GM12878 (cell line): ENCODE results near the gene FBXO27. TPM values are rescaled to one million over a fixed set of nuclear protein-coding genes. Genes with fewer than 3 reads are reported as not detected.

Experiments
- ATAC-seq: fragments of 200-7000 bp; cut with Tn5 transposase; 3 replicates; pipeline ENCODE4 v1.9.1; 2020; ENCODE audit warnings: mild to moderate bottlenecking, moderate library complexity
- BruUV-seq: library from RNA; stranded (reverse); fragments of 400-500 nt; replicated peaks from 2 replicates; lab custom pipeline; 2021; lab: Mats Ljungman, UMichigan
- CTCF ChIA-PET: fragments of 300-600 bp; sonication (Branson Sonifier 250); formaldehyde crosslinking; extraction: SDS; loops from one replicate; lab custom pipeline; 2021; ENCODE audit warnings: inconsistent platforms; lab: Yijun Ruan, JAX
- POLR2A ChIA-PET: fragments of 350-600 bp; formaldehyde crosslinking; extraction: SDS; loops from one replicate; lab custom pipeline; 2021; ENCODE audit warnings: inconsistent platforms; lab: Charles Lee
- RAD21 ChIA-PET: fragments of 300-600 bp; sonication (Branson Sonifier 250); formaldehyde crosslinking; loops from one replicate; lab custom pipeline; 2023; ENCODE audit warnings: antibody characterized with exemption; ENCODE audit not compliant: unreplicated experiment; lab: Charles Lee
- SMC1A ChIA-PET: fragments of 300-600 bp; sonication (Branson Sonifier 250); formaldehyde crosslinking; loops from one replicate; lab custom pipeline; 2023; ENCODE audit not compliant: unreplicated experiment, uncharacterized antibody; lab: Charles Lee
- DNase-seq: peaks from one replicate; pipeline ENCODE4 v3.0.0-alpha.2; 2011; ENCODE audit warnings: low read depth, low spot score
- FAIRE-seq: peaks from 3 replicates; lab custom pipeline; 2011; peaks lifted over from hg19 to GRCh38; lab: Jason Lieb, UNC
- H2AFZ ChIP-seq: 2 replicates; pipeline ENCODE4 v1.6.0; 2011; ENCODE audit warnings: low read depth, low read length, control low read depth; ENCODE audit not compliant: control insufficient read depth
- H3K27ac ChIP-seq: 2 replicates; pipeline ENCODE4 v1.5.1; 2011; ENCODE audit warnings: control low read depth; ENCODE audit not compliant: control insufficient read depth, insufficient read depth
- H3K27me3 ChIP-seq, 2 experiments: replicated peaks in 1 of 2; 2 replicates each; pipeline versions ENCODE4 v1.6.0 to v1.6.1; 2011; ENCODE audit warnings: low read length in 1 of 2; ENCODE audit not compliant: control insufficient read depth in 2 of 2, insufficient read depth in 2 of 2
- H3K36me3 ChIP-seq, 2 experiments: 2 replicates each; pipeline ENCODE4 v1.5.1; 2011; ENCODE audit warnings: low read length in 1 of 2; ENCODE audit not compliant: control insufficient read depth in 2 of 2, insufficient read depth in 2 of 2
- H3K4me1 ChIP-seq: 2 replicates; pipeline ENCODE4 v1.6.1; 2011; ENCODE audit warnings: mild to moderate bottlenecking, low read length, moderate library complexity, mixed read lengths; ENCODE audit not compliant: control insufficient read depth, insufficient read depth
- H3K4me2 ChIP-seq: 2 replicates; pipeline ENCODE4 v1.6.0; 2011; ENCODE audit warnings: control low read depth; ENCODE audit not compliant: control insufficient read depth, insufficient read depth
- H3K4me3 ChIP-seq: fragments of 200-600 bp; sonication (generic); 2 replicates; pipeline ENCODE4 v1.5.1; 2016
- H3K79me2 ChIP-seq: 2 replicates; pipeline ENCODE4 v1.6.0; 2011; ENCODE audit warnings: low read length; ENCODE audit not compliant: control insufficient read depth, insufficient read depth
- H3K9ac ChIP-seq: 2 replicates; pipeline ENCODE4 v1.8.0; 2011; ENCODE audit warnings: low read length, control low read depth, mixed read lengths; ENCODE audit not compliant: control insufficient read depth, insufficient read depth
- H3K9me3 ChIP-seq: replicated peaks from 3 replicates; pipeline ENCODE4 v1.5.1; 2011; ENCODE audit warnings: mild to moderate bottlenecking, low read length; ENCODE audit not compliant: control insufficient read depth, insufficient read depth
- H4K20me1 ChIP-seq: 2 replicates; pipeline ENCODE4 v1.6.0; 2011; ENCODE audit not compliant: control insufficient read depth, insufficient read depth
- CBX5 ChIP-seq: sonication (generic); IDR thresholded peaks from 2 replicates; pipeline ENCODE4 v1.6.1; 2016; ENCODE audit warnings: low read depth, moderate library complexity, mild to moderate bottlenecking, inconsistent platforms
- CTCF ChIP-seq, 3 experiments: IDR thresholded peaks in 2 of 3; conservative IDR thresholded peaks in 1 of 3; 2 replicates each; pipeline ENCODE4 v1.5.1; 2011; ENCODE audit warnings: low read depth in 3 of 3, low read length in 3 of 3, mild to moderate bottlenecking in 3 of 3, control low read depth in 2 of 3, moderate library complexity in 2 of 3, inconsistent platforms in 1 of 3, mixed read lengths in 1 of 3; ENCODE audit not compliant: control insufficient read depth in 2 of 3, insufficient read depth in 1 of 3; ENCODE audit errors: extremely low read depth in 1 of 3
- DPF2 ChIP-seq: fragments of 450-650 bp; IDR thresholded peaks from 2 replicates; pipeline ENCODE4 v1.6.1; 2017; ENCODE audit warnings: mild to moderate bottlenecking
- MEF2B ChIP-seq: fragments of 450-650 bp; IDR thresholded peaks from 2 replicates; pipeline ENCODE4 v1.6.1; 2018; ENCODE audit warnings: mild to moderate bottlenecking, moderate library complexity; ENCODE audit not compliant: partially characterized antibody, poor library complexity, severe bottlenecking
- NKRF ChIP-seq: fragments of 450-650 bp; conservative IDR thresholded peaks from 2 replicates; pipeline ENCODE4 v1.6.1; 2017; ENCODE audit warnings: mild to moderate bottlenecking, moderate library complexity
- POLR2A ChIP-seq: IDR thresholded peaks from 2 replicates; pipeline ENCODE4 v1.6.1; 2011; ENCODE audit warnings: low read depth, mild to moderate bottlenecking, low read length
- POU2F2 ChIP-seq: IDR thresholded peaks from 3 replicates; pipeline ENCODE4 v1.6.1; 2011; ENCODE audit warnings: low read depth, mild to moderate bottlenecking, low read length, borderline replicate concordance
- whole genome bisulfite sequencing: methylation state at CpG from one replicate; pipeline ENCODE4 v1.1.6; 2016; ENCODE audit warnings: low lambda C conversion rate; ENCODE audit not compliant: insufficient replicate concordance, insufficient coverage; ENCODE audit errors: missing lambda C conversion rate; 5-methylcytosine and 5-hydroxymethylcytosine counted together
- in situ Hi-C: fragments of 300-500 bp; cut with MboI; formaldehyde crosslinking; loops from 9 replicates; pipeline ENCODE4 v1.14.3; 2018; ENCODE audit warnings: mixed read lengths
- intact Hi-C: fragments of 100-400 bp; cut with micrococcal nuclease; formaldehyde crosslinking; loops from one replicate; pipeline ENCODE4 v1.14.2; 2022; ENCODE audit not compliant: unreplicated experiment
- polyA plus RNA-seq, 11 experiments: library from polyadenylated mRNA; depleted of rRNA in 4 of 11; unstranded in 6 of 11; stranded (reverse) in 5 of 11; fragments of >200 nt; fragmentation: Nextera tagmentation in 4 of 11; fragmentation: Illumina TruSeq in 1 of 11; extraction: Ambion mirVana in 4 of 11; extraction: Trizol in 1 of 11; gene quantifications; 1 replicate in 1 of 11; 2 replicates in 10 of 11; pipeline versions ENCODE4 v1.2.1 to v1.2.3, GENCODE V29; 2011 to 2016; ENCODE audit warnings: inconsistent platforms in 2 of 11, missing spikeins in 2 of 11, low read depth in 1 of 11
- total RNA-seq, 4 experiments: library from RNA; depleted of rRNA in 3 of 4; stranded (reverse); fragments of >200 nt in 3 of 4; fragmentation: Illumina TruSeq in 1 of 4; extraction: Trizol in 1 of 4; gene quantifications; 2 replicates each; pipeline versions ENCODE4 v1.2.1 to v1.2.3, GENCODE V29; 2013 to 2021

The FBXO27 gene
- total and polyA plus RNA-seq, 10 of the 15 experiments (the other 5 are each of a cell fraction or from before 2014, with no cell fraction given), result 3.1 to 15.4 (median 7.1) TPM

- POLR2A ChIA-PET, result no interaction called here
- CTCF ChIA-PET, result interaction anchor here (1.0 kb wide), 1 partner anchor 98 kb away, joined by 3 read pairs; no protein-coding TSS in a partner anchor
- no peak for TF ChIP-seq POU2F2
- TF ChIP-seq CBX5, result no peak
- Histone ChIP-seq H3K79me2 (no peaks in the 10 kb centered on the region), H3K4me1 (no peaks in the 10 kb centered on the region), H3K4me3 (no peak overlapping the region), H3K36me3 (no peaks in the 10 kb centered on the region), H3K9me3 (no peaks in the 10 kb centered on the region), H3K4me2 (no peak overlapping the region), H3K27ac (no peak overlapping the region), H3K27me3 (no peaks in the 10 kb centered on the region), H4K20me1 (no peaks in the 10 kb centered on the region), H3K9ac (no peak overlapping the region), H2AFZ (no peak overlapping the region)
- in situ Hi-C loops, result no loop called here
- SMC1A ChIA-PET, result no interaction called here
- RAD21 ChIA-PET, result no interaction called here
- no peak for ATAC-seq
- no TSS peak for BruUV-seq
- intact Hi-C loops, result no loop called here
- no peak for FAIRE-seq
- DNase-seq, result no peak
- WGBS, result 14% methylated on average over 4 of the region's 4 CpGs
Measured at GRCh38 chr19:39060171-39060570, 27.8 kb upstream of the FBXO27 start.

- TF ChIP-seq CTCF (IDR thresholded peaks at IDR 0.05 in 2 of 3, conservative IDR thresholded peaks at IDR 0.05 in 1 of 3; ENCODE audit: control insufficient read depth in 2 of 3, extremely low read depth in 1 of 3, insufficient read depth in 1 of 3, low read depth in 3 of 3, low read length in 3 of 3) (no peak), DPF2 (no peak), NKRF (no peak), POLR2A (no peak), MEF2B (no peak)
- Histone ChIP-seq H3K36me3 (no peaks in the 10 kb centered on the region), H3K9me3 (no peaks in the 10 kb centered on the region; the same call in 2 of the 3 replicates), H3K4me2 (no peak overlapping the region), H3K79me2 (no peaks in the 10 kb centered on the region), H3K27me3 (no peaks in the 10 kb centered on the region), H4K20me1 (no peaks in the 10 kb centered on the region), H2AFZ (no peak overlapping the region), H3K27ac (no peak overlapping the region), H3K9ac (no peak overlapping the region), H3K4me3 (no peak overlapping the region), H3K4me1 (no peaks in the 10 kb centered on the region)
- CTCF ChIA-PET, result interaction anchor here (1.0 kb wide), 1 partner anchor 97 kb away, joined by 3 read pairs; no protein-coding TSS in a partner anchor
- RAD21 ChIA-PET, result no interaction called here
- intact Hi-C loops, result no loop called here
- no peak for DNase-seq
- in situ Hi-C loops, result no loop called here
- FAIRE-seq, result no peak
- SMC1A ChIA-PET, result no interaction called here
- BruUV-seq, result no TSS peak
- POLR2A ChIA-PET, result interaction anchor here (0.6 kb wide), 1 partner anchor 1120 kb away, joined by 4 read pairs; no protein-coding TSS in a partner anchor
- ATAC-seq, result no peak
Measured at GRCh38 chr19:39059302-39059701, 27.0 kb upstream of the FBXO27 start.
